Loucy (cell line): ENCODE results near the gene TRIM25.

Source experiments
- H2AFZ ChIP-seq: fragments of 200-600 bp; sonication (generic); 2 replicates; pipeline ENCODE4 v1.6.0; 2016; ENCODE audit warnings: antibody characterized with exemption, mild to moderate bottlenecking, low read length, moderate library complexity
- H3F3A ChIP-seq: fragments of 200-600 bp; 2 replicates; pipeline ENCODE4 v1.6.0; 2016; ENCODE audit warnings: antibody characterized with exemption, low read depth, mild to moderate bottlenecking
- H3K27me3 ChIP-seq: fragments of 200-600 bp; sonication (generic); 2 replicates; pipeline ENCODE4 v1.6.1; 2014; ENCODE audit warnings: low read length, mild to moderate bottlenecking; ENCODE audit not compliant: insufficient read depth, poor library complexity, severe bottlenecking
- H3K36me3 ChIP-seq: fragments of 200-600 bp; sonication (generic); 2 replicates; pipeline ENCODE4 v1.6.1; 2016; ENCODE audit warnings: low read length; ENCODE audit not compliant: insufficient read depth
- H3K4me1 ChIP-seq: fragments of 200-600 bp; sonication (generic); 2 replicates; pipeline ENCODE4 v1.5.1; 2014; ENCODE audit warnings: low read length, mild to moderate bottlenecking; ENCODE audit not compliant: insufficient read depth, poor library complexity, severe bottlenecking
- H3K4me2 ChIP-seq: fragments of 200-600 bp; sonication (generic); 2 replicates; pipeline ENCODE4 v1.6.0; 2014; ENCODE audit warnings: antibody characterized with exemption, low read length, low read depth, mild to moderate bottlenecking; ENCODE audit not compliant: poor library complexity, severe bottlenecking
- H3K4me3 ChIP-seq: fragments of 200-600 bp; sonication (generic); 2 replicates; pipeline ENCODE4 v1.5.1; 2014; ENCODE audit warnings: low read length, mild to moderate bottlenecking, mixed read lengths; ENCODE audit not compliant: poor library complexity, severe bottlenecking
- H3K79me2 ChIP-seq: fragments of 200-600 bp; sonication (generic); 2 replicates; pipeline ENCODE4 v1.6.1; 2014; ENCODE audit warnings: low read length; ENCODE audit not compliant: insufficient read depth
- H3K9ac ChIP-seq: fragments of 200-600 bp; sonication (generic); 2 replicates; pipeline ENCODE4 v1.6.0; 2014; ENCODE audit warnings: mild to moderate bottlenecking, low read depth, low read length, moderate library complexity; ENCODE audit not compliant: poor library complexity, severe bottlenecking
- H3K9me2 ChIP-seq: fragments of 200-600 bp; sonication (generic); replicated peaks from 2 replicates; pipeline ENCODE4 v1.6.1; 2016; ENCODE audit warnings: low read depth, low read length, mixed read lengths
- H3K9me3 ChIP-seq: fragments of 200-600 bp; sonication (generic); 2 replicates; pipeline ENCODE4 v1.6.1; 2014; ENCODE audit warnings: mild to moderate bottlenecking, antibody characterized with exemption, low read length, low read depth; ENCODE audit not compliant: insufficient read depth
- H4K20me1 ChIP-seq: fragments of 200-600 bp; sonication (generic); 2 replicates; pipeline ENCODE4 v1.6.0; 2014; ENCODE audit warnings: antibody characterized with exemption, low read length, mild to moderate bottlenecking; ENCODE audit not compliant: insufficient read depth, poor library complexity, severe bottlenecking
- EZH2phosphoT487 ChIP-seq: fragments of 200-600 bp; IDR thresholded peaks from 2 replicates; pipeline ENCODE4 v1.6.1; 2018; ENCODE audit warnings: antibody characterized with exemption, mild to moderate bottlenecking, moderate library complexity, borderline replicate concordance
- TF ChIP-seq, protein P1 (sequence below): fragments of 200-600 bp; sonication (generic); conservative IDR thresholded peaks from 2 replicates; pipeline ENCODE4 v1.5.1; 2014; ENCODE audit warnings: mild to moderate bottlenecking, antibody characterized with exemption, low read length

TRIM25 gene

DNA sequence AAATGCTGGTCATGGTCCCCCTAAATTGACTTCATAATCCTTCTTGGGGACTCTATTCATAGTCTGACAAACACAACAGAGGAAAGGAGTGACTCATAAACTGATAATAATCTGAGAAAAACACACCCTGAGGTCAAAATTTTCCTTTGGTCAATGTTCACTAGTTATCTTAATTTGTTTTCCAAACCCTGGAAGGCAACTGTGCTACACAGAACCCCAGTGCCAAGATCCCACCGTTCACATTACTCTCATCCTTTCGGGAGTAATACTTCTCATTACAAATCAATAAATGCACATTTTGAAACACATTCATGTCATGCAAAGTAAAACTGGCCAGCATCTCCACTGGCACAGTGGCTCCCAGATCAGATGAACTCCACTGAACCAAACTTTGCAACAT is 23.8 kb upstream of the TRIM25 start:
- H2AFZ ChIP-seq = no peak overlapping the region
- H3K9me2 ChIP-seq = no peaks in the 10 kb centered on the region
- H3K27me3 ChIP-seq = no peaks in the 10 kb centered on the region
- no peak overlapping the region for H3K9ac ChIP-seq
- H3K36me3 ChIP-seq = peaks cover 83% of the 10 kb centered on the region
- no peaks in the 10 kb centered on the region for H3K79me2 ChIP-seq
- no peaks in the 10 kb centered on the region for H3F3A ChIP-seq
- TF ChIP-seq EZH2phosphoT487 = no peak
- TF ChIP-seq, protein P1, sequence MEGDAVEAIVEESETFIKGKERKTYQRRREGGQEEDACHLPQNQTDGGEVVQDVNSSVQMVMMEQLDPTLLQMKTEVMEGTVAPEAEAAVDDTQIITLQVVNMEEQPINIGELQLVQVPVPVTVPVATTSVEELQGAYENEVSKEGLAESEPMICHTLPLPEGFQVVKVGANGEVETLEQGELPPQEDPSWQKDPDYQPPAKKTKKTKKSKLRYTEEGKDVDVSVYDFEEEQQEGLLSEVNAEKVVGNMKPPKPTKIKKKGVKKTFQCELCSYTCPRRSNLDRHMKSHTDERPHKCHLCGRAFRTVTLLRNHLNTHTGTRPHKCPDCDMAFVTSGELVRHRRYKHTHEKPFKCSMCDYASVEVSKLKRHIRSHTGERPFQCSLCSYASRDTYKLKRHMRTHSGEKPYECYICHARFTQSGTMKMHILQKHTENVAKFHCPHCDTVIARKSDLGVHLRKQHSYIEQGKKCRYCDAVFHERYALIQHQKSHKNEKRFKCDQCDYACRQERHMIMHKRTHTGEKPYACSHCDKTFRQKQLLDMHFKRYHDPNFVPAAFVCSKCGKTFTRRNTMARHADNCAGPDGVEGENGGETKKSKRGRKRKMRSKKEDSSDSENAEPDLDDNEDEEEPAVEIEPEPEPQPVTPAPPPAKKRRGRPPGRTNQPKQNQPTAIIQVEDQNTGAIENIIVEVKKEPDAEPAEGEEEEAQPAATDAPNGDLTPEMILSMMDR = no peak
- H3K4me1 ChIP-seq = no peaks in the 10 kb centered on the region
- H3K9me3 ChIP-seq = no peaks in the 10 kb centered on the region
- no peaks in the 10 kb centered on the region for H4K20me1 ChIP-seq
- no peak overlapping the region for H3K4me2 ChIP-seq
- H3K4me3 ChIP-seq = no peak overlapping the region

DNA sequence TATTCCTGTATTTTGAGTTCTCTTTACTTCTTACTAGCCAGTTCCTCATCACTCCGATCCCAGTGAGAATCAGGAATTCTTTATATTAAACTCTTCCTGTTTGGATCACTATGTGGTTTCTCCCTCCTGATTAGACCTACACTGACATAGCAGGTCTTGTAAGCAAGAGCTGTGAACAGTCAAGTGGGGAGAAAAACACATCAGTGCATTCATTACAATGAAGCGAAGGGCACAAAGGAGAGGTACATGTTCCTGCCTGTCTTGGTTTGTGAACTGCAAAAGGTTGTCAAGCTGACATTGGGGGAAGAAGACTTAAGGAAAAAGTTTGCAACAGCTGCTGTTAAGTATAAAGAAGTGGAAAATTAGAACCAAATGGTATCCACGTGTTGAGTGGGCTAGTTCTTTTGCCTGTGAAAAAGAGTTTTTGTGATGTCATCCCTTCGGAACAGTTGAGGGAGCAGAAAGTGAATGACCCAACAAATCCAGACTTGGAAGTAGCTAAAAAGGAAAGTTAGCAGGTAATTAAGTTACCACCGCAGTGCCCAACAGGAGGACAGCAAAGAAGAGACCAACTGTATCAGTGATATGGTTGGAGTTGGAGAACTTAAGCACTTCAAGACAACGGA is 23.0 kb upstream of the TRIM25 start:
- H3K9me2 ChIP-seq = no peaks in the 10 kb centered on the region
- H3K4me3 ChIP-seq = no peak overlapping the region
- no peak overlapping the region for H2AFZ ChIP-seq
- H3K4me1 ChIP-seq = no peaks in the 10 kb centered on the region
- H3K9me3 ChIP-seq = 0 out of 2 replicates have a peak, but pooled peaks cover 2% of the 10 kb centered on the region
- H4K20me1 ChIP-seq = no peaks in the 10 kb centered on the region
- no peak overlapping the region for H3K4me2 ChIP-seq
- no peak overlapping the region for H3K9ac ChIP-seq
- H3F3A ChIP-seq = no peaks in the 10 kb centered on the region
- no peaks in the 10 kb centered on the region for H3K79me2 ChIP-seq
- no peaks in the 10 kb centered on the region for H3K27me3 ChIP-seq
- TF ChIP-seq EZH2phosphoT487 = no peak
- TF ChIP-seq, protein P1 = no peak
- peaks cover 82% of the 10 kb centered on the region for H3K36me3 ChIP-seq

DNA sequence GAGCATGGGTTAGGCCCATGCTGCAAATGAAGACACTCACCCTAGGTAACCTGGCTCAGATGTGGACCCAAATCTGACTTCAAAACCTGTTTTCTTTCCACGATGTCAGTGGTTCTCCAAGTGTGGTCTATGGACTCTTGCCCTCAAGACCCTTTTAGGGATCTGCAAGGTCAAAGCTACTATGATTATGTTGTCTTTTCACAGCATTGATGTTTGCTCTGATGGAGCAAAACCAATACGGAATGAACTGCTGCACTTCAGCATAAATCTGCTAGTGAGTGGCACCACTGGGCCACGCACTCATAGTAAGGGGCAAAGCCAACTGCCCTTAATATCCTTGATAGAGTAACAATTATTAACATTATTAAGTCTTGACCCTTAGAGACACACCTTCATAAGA is 21.6 kb upstream of the TRIM25 start:
- no peak overlapping the region for H3K9ac ChIP-seq
- no peaks in the 10 kb centered on the region for H3K9me2 ChIP-seq
- H2AFZ ChIP-seq = no peak overlapping the region
- peaks cover 6% of the 10 kb centered on the region; the same call in 1 of the 2 replicates for H3K9me3 ChIP-seq
- H3K79me2 ChIP-seq = no peaks in the 10 kb centered on the region
- TF ChIP-seq, protein P1 = no peak
- TF ChIP-seq EZH2phosphoT487 = no peak
- peaks cover 71% of the 10 kb centered on the region for H3K36me3 ChIP-seq
- H3K4me2 ChIP-seq = no peak overlapping the region
- H3K27me3 ChIP-seq = no peaks in the 10 kb centered on the region
- no peaks in the 10 kb centered on the region for H3K4me1 ChIP-seq
- H4K20me1 ChIP-seq = no peaks in the 10 kb centered on the region
- H3K4me3 ChIP-seq = no peak overlapping the region
- no peaks in the 10 kb centered on the region for H3F3A ChIP-seq
